Lower lobe of right lung (tissue), 2 donors: ENCODE data around the gene ANKRD30A. TPM values are rescaled to one million over a fixed set of nuclear protein-coding genes. Genes with fewer than 3 reads are reported as not detected.
"Not testable (repeated sequence)": the region's sequence is repeated elsewhere in the genome, so short reads cannot be mapped to it uniquely, and the experiment has no call there.

Experiments
- ATAC-seq, 2 donors: fragments of 200-7000 bp; cut with Tn5 transposase; one replicate each; pipeline ENCODE4 v1.9.1; 2020 to 2022; ENCODE audit warnings: mild to moderate bottlenecking in 2 of 2, moderate library complexity in 2 of 2
- DNase-seq: peaks from one replicate; pipeline ENCODE4 v3.0.0-alpha.2; 2020
- H3K27ac ChIP-seq: fragments of 200-600 bp; one replicate; pipeline ENCODE4 v1.8.0; 2022
- H3K27me3 ChIP-seq: fragments of 200-600 bp; one replicate; pipeline ENCODE4 v1.8.0; 2022; ENCODE audit warnings: low read depth
- H3K36me3 ChIP-seq: fragments of 200-600 bp; one replicate; pipeline ENCODE4 v1.8.0; 2022; ENCODE audit warnings: mild to moderate bottlenecking
- H3K4me1 ChIP-seq: fragments of 200-600 bp; one replicate; pipeline ENCODE4 v1.8.0; 2022
- H3K4me3 ChIP-seq: fragments of 200-600 bp; one replicate; pipeline ENCODE4 v1.8.0; 2022; ENCODE audit warnings: mild to moderate bottlenecking
- H3K9me3 ChIP-seq: fragments of 200-600 bp; one replicate; pipeline ENCODE4 v1.8.0; 2022
- CTCF ChIP-seq: fragments of 200-600 bp; IDR thresholded peaks from one replicate; pipeline ENCODE4 v1.8.0; 2022; ENCODE audit warnings: antibody characterized with exemption, mild to moderate bottlenecking
- intact Hi-C: fragments of 100-400 bp; cut with DNase I; formaldehyde crosslinking; loops from one replicate; pipeline ENCODE4 v1.11.0; 2022
- long read RNA-seq: library from polyadenylated mRNA; unstranded; transcript quantifications from one replicate; pipeline ENCODE4 v2.0.0, GENCODE V29; 2021
- total RNA-seq: library from RNA; stranded (reverse); fragmentation: NEBNext Ultra II Directional; extraction: Animal tissue kit (Norgen Biotek cat#: 25700); gene quantifications from one replicate; pipeline ENCODE4 v1.2.1, GENCODE V29; 2021
- donor health status: DM: no; HTN: yes; CAD: no; lungs with severe emphysema.

The ANKRD30A gene
- not detected for total RNA-seq
- long read RNA-seq = 0 reads

- Histone ChIP-seq H3K4me3 (no peak within 1 kb of the TSS), H3K27me3 (no peaks in the 10 kb centered on the region), H3K9me3 (no peaks in the 10 kb centered on the region), H3K27ac (no peak within 1 kb of the TSS), H3K36me3 (no peaks in the 10 kb centered on the region), H3K4me1 (no peaks in the 10 kb centered on the region)
- no peak for TF ChIP-seq CTCF
- intact Hi-C loops = no loop called here
- ATAC-seq (no peak), DNase-seq (no peak)
Measured at GRCh38 chr10:37125191-37125732, at the start of gene ANKRD30A. TSS of gene ANKRD30A (plus strand) at chr10:37125598. CDS start at chr10:37125788, 190 bp downstream.

DNA sequence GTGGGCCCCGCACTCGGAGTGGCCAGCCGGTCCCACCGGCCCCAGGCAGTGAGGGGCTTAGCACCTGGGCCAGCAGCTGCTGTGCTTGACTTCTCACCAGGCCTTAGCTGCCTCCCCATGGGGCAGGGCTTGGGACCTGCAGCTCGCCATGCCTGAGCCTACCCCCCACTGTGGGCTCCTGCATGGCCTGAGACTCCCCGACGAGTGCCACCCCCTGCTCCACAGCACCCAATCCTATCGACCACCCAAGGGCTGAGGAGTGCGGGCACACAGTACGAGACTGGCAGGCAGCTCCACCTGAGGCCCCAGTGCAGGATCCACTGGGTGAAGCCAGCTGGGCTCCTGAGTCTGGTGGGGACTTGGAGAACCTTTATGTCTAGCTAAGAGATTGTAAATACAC is 49.3 kb upstream of the ANKRD30A start:
- ATAC-seq, intact Hi-C loops, DNase-seq, H3K27ac ChIP-seq, H3K27me3 ChIP-seq, H3K4me3 ChIP-seq, H3K4me1 ChIP-seq, H3K36me3 ChIP-seq, H3K9me3 ChIP-seq: not testable (repeated sequence)

DNA sequence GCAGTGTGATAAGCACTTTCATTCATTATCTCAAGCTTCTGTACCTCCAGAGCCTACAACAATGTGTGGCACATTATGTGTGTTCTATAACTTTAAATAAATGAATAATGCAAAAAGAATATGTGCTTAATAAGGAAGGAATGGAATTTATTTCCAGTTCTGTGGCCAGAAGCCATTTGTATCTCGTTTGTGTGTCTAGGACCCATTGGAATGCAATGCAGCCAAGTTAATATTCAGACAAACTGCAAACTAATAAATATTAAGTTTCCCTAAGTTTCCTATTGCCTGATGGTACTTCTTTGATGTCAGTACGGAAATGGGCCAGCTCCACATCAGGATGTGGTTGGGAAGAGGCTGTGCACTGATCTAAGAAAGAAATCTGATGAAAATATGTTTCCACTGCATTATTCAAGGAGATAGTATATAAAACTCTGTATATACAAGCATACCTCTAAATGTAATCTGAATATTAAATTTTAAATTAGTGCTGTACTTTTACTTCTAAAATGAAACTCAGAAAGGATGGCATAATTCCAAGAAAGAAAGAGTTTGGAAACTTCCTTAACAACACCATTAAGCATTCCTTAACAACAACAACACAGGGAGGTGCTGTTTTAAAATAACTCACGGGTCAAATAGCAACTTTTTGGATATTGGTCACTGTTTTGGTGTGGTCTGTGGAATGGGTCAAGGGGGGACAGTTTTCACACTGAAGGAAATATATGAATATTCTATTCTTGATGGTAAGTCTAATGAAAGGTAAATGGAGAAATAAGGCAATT is 29.4 kb upstream of the ANKRD30A start:
- no peak overlapping the region for H3K27ac ChIP-seq
- H3K27me3 ChIP-seq = no peaks in the 10 kb centered on the region
- ATAC-seq = no peak
- no peak for DNase-seq
- intact Hi-C loops = no loop called here
- no peak overlapping the region for H3K4me3 ChIP-seq
- no peaks in the 10 kb centered on the region for H3K36me3 ChIP-seq
- H3K9me3 ChIP-seq = no peaks in the 10 kb centered on the region
- TF ChIP-seq CTCF = no peak
- no peaks in the 10 kb centered on the region for H3K4me1 ChIP-seq

DNA sequence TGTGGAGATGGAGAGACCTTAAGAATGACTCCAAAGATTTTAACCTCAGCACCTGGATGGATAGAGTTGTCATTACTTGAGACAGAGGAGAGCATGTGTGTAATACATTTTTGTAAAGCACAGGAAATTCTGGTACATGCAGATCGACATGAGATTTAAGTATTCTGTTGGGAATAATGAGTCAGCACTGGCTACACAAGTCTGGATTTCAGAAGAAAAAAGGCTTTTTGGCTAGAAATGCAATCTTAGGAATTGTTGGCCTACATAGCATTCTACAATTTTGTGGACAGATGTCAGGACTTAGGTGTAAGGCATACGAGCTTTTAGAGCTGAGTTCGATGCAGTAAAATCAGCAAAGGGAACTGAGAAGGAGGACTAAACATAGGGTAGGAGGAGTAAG is 24.1 kb upstream of the ANKRD30A start:
- Histone ChIP-seq H3K4me3 (no peak overlapping the region), H3K4me1 (no peaks in the 10 kb centered on the region), H3K27ac (no peak overlapping the region), H3K9me3 (no peaks in the 10 kb centered on the region), H3K27me3 (no peaks in the 10 kb centered on the region), H3K36me3 (no peaks in the 10 kb centered on the region)
- no peak for TF ChIP-seq CTCF
- intact Hi-C loops = no loop called here
- no peak for DNase-seq
- no peak for ATAC-seq

GRCh38 chr10:37109000-37109399 is 16.4 kb upstream of the ANKRD30A start:
- ATAC-seq (no peak), DNase-seq (no peak)
- no peaks in the 10 kb centered on the region for H3K36me3 ChIP-seq
- intact Hi-C loops = no loop called here
- H3K27ac ChIP-seq = no peak overlapping the region
- no peaks in the 10 kb centered on the region for H3K27me3 ChIP-seq
- no peak overlapping the region for H3K4me3 ChIP-seq
- H3K4me1 ChIP-seq = no peaks in the 10 kb centered on the region
- no peaks in the 10 kb centered on the region for H3K9me3 ChIP-seq
- no peak for TF ChIP-seq CTCF

GRCh38 chr10:37124532-37124931 is 866 bp upstream of the ANKRD30A start:
- TF ChIP-seq CTCF = no peak
- DNase-seq (no peak), ATAC-seq (peak in 1 of 2 donors; percentile 21)
- H3K4me3 ChIP-seq = no peak overlapping the region
- H3K36me3 ChIP-seq = no peaks in the 10 kb centered on the region
- H3K27ac ChIP-seq = no peak overlapping the region
- intact Hi-C loops = no loop called here
- no peaks in the 10 kb centered on the region for H3K27me3 ChIP-seq
- H3K4me1 ChIP-seq = no peaks in the 10 kb centered on the region
- H3K9me3 ChIP-seq = no peaks in the 10 kb centered on the region
